GM12864 (cell line): ENCODE data around the gene DDX42.

ENCODE experiments used
- DNase-seq: peaks from one replicate; pipeline ENCODE4 v3.0.0-alpha.2; 2011; ENCODE audit warnings: low read depth
- H3K4me3 ChIP-seq: 2 replicates; pipeline ENCODE4 v1.5.1; 2011; ENCODE audit warnings: mild to moderate bottlenecking, low read depth, low read length, control low read depth
- TF ChIP-seq, protein P1 (sequence below): IDR thresholded peaks from 2 replicates; pipeline ENCODE4 v1.5.1; 2011; ENCODE audit warnings: low read depth, mild to moderate bottlenecking, moderate library complexity, low read length, control low read depth, inconsistent platforms; ENCODE audit errors: missing control alignments

Gene DDX42

GRCh38 chr17:63752707-63753106, 21.3 kb upstream of the DDX42 start:
- no peak overlapping the region for H3K4me3 ChIP-seq
- TF ChIP-seq, protein P1, sequence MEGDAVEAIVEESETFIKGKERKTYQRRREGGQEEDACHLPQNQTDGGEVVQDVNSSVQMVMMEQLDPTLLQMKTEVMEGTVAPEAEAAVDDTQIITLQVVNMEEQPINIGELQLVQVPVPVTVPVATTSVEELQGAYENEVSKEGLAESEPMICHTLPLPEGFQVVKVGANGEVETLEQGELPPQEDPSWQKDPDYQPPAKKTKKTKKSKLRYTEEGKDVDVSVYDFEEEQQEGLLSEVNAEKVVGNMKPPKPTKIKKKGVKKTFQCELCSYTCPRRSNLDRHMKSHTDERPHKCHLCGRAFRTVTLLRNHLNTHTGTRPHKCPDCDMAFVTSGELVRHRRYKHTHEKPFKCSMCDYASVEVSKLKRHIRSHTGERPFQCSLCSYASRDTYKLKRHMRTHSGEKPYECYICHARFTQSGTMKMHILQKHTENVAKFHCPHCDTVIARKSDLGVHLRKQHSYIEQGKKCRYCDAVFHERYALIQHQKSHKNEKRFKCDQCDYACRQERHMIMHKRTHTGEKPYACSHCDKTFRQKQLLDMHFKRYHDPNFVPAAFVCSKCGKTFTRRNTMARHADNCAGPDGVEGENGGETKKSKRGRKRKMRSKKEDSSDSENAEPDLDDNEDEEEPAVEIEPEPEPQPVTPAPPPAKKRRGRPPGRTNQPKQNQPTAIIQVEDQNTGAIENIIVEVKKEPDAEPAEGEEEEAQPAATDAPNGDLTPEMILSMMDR = no peak
- DNase-seq = no peak

GRCh38 chr17:63753215-63753614, 20.8 kb upstream of the DDX42 start:
- TF ChIP-seq, protein P1 = no peak
- H3K4me3 ChIP-seq = no peak overlapping the region
- DNase-seq = no peak

DNA sequence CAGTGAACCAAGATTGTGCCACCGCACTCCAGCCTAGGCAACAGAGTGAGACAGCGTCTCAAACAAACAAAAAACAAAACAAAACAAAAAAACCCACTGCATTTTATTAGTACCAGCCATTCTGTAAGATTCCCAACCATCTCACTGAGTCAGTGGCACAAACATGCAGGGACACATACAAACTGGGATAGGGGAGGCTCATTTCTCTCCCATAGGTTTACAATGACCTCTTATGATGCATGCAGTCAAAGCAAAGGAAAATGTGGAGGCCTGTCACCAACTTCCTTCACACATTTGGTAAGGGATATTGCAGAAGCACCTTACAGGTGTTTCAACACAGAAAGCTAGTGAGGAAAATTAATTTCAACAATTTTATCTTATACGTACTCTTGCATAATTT, 19.9 kb upstream of the DDX42 start:
- TF ChIP-seq, protein P1 = no peak
- no peak overlapping the region for H3K4me3 ChIP-seq

DNA sequence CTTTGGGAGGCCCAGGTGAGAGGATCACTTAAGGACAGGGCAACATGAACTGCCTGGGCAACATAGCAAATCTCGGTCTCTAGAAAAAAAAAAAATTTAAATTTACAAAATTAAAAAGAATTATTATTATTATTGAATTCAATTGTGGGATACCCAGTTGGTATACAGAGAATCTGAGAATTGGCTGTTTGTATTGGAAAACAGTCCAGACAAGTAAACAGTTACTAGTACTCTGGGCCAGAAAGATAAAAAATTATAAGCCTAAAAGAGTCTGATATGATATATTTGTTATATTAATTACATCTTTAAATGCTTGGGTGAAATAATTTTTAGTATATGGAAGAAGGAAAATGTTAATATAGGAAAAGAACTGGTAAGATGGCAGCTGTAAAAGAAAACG, 15.5 kb upstream of the DDX42 start:
- TF ChIP-seq, protein P1 = no peak
- H3K4me3 ChIP-seq = no peak overlapping the region
- no peak for DNase-seq

More for the DNA sequence above, 19.9 kb upstream of the DDX42 start:
- no peak for DNase-seq

- no peak overlapping the region for H3K4me3 ChIP-seq
- TF ChIP-seq, protein P1 = no peak
- no peak for DNase-seq
These were observed 13.0 kb upstream of the DDX42 start for GRCh38 chr17:63760771-63761539.

DNA sequence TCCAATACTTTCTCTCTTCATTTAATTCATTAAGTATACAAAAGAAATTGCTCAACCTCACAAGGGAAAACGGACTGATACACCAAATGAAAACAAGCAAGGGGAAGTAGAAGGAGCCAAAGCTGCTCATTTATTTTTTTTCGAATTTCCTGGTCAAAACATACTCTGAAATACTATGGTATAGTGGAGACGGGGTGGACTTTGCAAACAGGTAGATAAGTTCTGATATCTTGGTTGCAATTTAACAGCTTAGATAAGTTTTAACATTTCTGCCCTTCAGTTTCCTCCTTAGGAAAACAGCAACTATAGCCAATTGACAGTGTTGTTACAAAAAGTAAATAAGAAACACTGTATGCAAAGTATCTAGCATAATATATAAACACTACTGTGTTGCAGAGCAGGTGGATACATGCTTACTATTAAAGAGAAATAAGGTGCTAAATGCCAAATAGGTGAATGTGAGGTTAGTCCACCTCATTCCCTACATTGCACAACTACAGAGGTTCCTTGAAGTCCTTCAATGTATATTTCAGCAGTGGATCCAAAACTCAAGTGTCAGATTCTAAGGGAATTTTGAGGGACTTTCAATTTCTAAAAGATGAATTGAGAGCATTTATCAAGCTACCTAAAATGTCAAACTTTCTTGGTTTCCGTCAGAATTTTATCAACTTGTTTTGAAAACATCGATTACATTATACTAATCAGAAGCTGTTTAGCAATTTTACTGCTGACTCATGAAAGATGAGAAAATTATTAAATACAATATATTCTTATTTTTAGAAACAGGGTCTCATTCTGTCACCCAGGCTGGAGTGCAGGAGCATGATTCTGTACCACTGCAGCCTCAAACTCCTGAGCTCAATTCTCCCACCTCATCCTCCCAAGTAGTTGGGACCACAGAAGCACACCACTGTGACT, 11.6 kb upstream of the DDX42 start:
- TF ChIP-seq, protein P1 = no peak
- DNase-seq = no peak
- no peak overlapping the region for H3K4me3 ChIP-seq
